ENCODE data around the gene NGRN.
"Not testable (repeated sequence)": the region's sequence is repeated elsewhere in the genome, so short reads cannot be mapped to it uniquely, and the experiment has no call there.

NGRN gene

DNA sequence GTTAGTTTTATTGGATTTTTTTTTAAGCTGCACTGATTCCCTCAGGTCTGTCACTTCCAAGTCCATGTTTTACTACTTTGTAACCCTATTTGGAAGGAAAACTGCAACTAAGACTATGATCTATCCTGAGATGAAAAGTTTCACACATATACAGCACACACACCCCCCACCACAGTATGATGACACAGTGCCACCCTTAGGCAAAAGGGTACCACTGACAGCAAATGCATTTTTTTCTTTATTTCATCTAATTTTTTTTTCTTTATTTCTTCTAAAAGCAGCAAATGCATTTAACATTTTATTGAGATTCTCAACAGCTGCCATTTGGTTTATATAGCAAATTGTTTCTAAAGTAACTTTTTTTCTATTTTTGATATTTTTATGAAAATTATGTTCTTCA is 21.2 kb downstream of the NGRN start:
- Mint-ChIP-seq H3K4me1 (peaks cover 4% of the 10 kb centered on the region), H3K4me3 (no peak overlapping the region), H3K9me3 (no peaks in the 10 kb centered on the region), H3K27ac (no peak overlapping the region), H3K27me3 (ENCODE audit: low read depth) (no peaks in the 10 kb centered on the region), H3K36me3 (ENCODE audit: low read depth) (peaks cover 3% of the 10 kb centered on the region)
- TF ChIP-seq, protein P1, sequence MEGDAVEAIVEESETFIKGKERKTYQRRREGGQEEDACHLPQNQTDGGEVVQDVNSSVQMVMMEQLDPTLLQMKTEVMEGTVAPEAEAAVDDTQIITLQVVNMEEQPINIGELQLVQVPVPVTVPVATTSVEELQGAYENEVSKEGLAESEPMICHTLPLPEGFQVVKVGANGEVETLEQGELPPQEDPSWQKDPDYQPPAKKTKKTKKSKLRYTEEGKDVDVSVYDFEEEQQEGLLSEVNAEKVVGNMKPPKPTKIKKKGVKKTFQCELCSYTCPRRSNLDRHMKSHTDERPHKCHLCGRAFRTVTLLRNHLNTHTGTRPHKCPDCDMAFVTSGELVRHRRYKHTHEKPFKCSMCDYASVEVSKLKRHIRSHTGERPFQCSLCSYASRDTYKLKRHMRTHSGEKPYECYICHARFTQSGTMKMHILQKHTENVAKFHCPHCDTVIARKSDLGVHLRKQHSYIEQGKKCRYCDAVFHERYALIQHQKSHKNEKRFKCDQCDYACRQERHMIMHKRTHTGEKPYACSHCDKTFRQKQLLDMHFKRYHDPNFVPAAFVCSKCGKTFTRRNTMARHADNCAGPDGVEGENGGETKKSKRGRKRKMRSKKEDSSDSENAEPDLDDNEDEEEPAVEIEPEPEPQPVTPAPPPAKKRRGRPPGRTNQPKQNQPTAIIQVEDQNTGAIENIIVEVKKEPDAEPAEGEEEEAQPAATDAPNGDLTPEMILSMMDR (IDR thresholded peaks at IDR 0.05; ENCODE audit: unreplicated experiment in 3 of 3) = peak; percentile 29 to 42 (median 34)

GRCh38 chr15:90287101-90287500 is 21.6 kb downstream of the NGRN start:
- H3K4me1 Mint-ChIP-seq = peaks cover 4% of the 10 kb centered on the region
- TF ChIP-seq, protein P1 (IDR thresholded peaks at IDR 0.05; ENCODE audit: unreplicated experiment in 3 of 3) = no peak
- H3K27ac Mint-ChIP-seq = no peak overlapping the region
- no peaks in the 10 kb centered on the region for H3K9me3 Mint-ChIP-seq
- H3K4me3 Mint-ChIP-seq = no peak overlapping the region
- no peaks in the 10 kb centered on the region for H3K27me3 Mint-ChIP-seq (ENCODE audit: low read depth)
- peaks cover 3% of the 10 kb centered on the region for H3K36me3 Mint-ChIP-seq (ENCODE audit: low read depth)

GRCh38 chr15:90287946-90288345 is 22.5 kb downstream of the NGRN start:
- Mint-ChIP-seq H3K9me3 (no peaks in the 10 kb centered on the region), H3K27ac (no peak overlapping the region), H3K4me1 (peaks cover 4% of the 10 kb centered on the region), H3K4me3 (no peak overlapping the region), H3K36me3 (ENCODE audit: low read depth) (peaks cover 3% of the 10 kb centered on the region), H3K27me3 (ENCODE audit: low read depth) (no peaks in the 10 kb centered on the region)
- TF ChIP-seq, protein P1 (IDR thresholded peaks at IDR 0.05; ENCODE audit: unreplicated experiment in 3 of 3) = no peak

- Mint-ChIP-seq H3K9me3 (no peaks in the 10 kb centered on the region), H3K27me3 (ENCODE audit: low read depth) (peaks cover 9% of the 10 kb centered on the region), H3K27ac (no peak overlapping the region), H3K4me1 (peaks cover 9% of the 10 kb centered on the region), H3K4me3 (no peak overlapping the region), H3K36me3 (ENCODE audit: low read depth) (no peaks in the 10 kb centered on the region)
- TF ChIP-seq, protein P1 (IDR thresholded peaks at IDR 0.05; ENCODE audit: unreplicated experiment in 3 of 3) = no peak
Measured at GRCh38 chr15:90291679-90292356, 26.3 kb downstream of the NGRN start.

- not testable (repeated sequence) for H3K4me1 Mint-ChIP-seq; H3K4me3 Mint-ChIP-seq; H3K9me3 Mint-ChIP-seq; H3K36me3 Mint-ChIP-seq (ENCODE audit: low read depth); H3K27me3 Mint-ChIP-seq (ENCODE audit: low read depth)
- TF ChIP-seq, protein P1 (IDR thresholded peaks at IDR 0.05; ENCODE audit: unreplicated experiment in 3 of 3) = peak; percentile 70 to 72 (median 71)
- peak overlapping the region in 1 of 3 experiments; percentile 67 for H3K27ac Mint-ChIP-seq
Measured at GRCh38 chr15:90293040-90293810, 27.8 kb downstream of the NGRN start.
